ENCODE measurements around the gene SPDYE1. TPM values are rescaled to one million over a fixed set of nuclear protein-coding genes. Genes with fewer than 3 reads are reported as not detected.
"Not testable (repeated sequence)": the region's sequence is repeated elsewhere in the genome, so short reads cannot be mapped to it uniquely, and the experiment has no call there.

The SPDYE1 gene
- total RNA-seq, 1 donor from 2014 or later, result not detected

- intact Hi-C loops (cut with micrococcal nuclease), result not testable (repeated sequence)
Observed at GRCh38 chr7:43992896-43993295, 4.8 kb upstream of the SPDYE1 start.

DNA sequence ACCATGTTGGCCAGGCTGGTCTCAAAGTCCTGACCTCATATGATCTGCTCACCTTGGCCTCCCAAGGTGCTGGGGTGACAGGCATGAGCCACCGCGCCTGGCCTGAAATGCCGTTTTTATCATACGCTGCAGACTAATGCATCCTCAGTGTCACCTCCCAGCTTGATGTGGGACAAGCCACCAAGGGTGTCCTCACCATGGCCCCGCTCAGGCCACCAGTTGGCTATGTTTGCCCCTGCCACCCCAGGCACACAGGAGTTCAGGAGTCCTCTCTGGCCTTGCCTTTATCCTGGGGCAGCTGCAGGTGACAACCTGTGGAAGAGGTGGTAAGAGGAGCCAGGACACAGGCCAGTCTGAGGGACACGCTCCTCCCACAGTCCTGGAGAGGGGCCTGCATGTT, 3.0 kb upstream of the SPDYE1 start:
- intact Hi-C loops (cut with micrococcal nuclease), result not testable (repeated sequence)

GRCh38 chr7:44012081-44012480, 14.4 kb downstream of the SPDYE1 start:
- intact Hi-C loops (cut with micrococcal nuclease), result not testable (repeated sequence)

- intact Hi-C loops (cut with micrococcal nuclease), result not testable (repeated sequence)
Observed at GRCh38 chr7:44015090-44015489, 17.4 kb downstream of the SPDYE1 start.

- intact Hi-C loops (cut with micrococcal nuclease), result loop anchor here (1.0 to 2.0 kb wide), 2 partner anchors 26 to 181 kb away; partner anchors contain the start of genes DBNL and YKT6
Observed at GRCh38 chr7:44018857-44019807, 21.4 kb downstream of the SPDYE1 start.

DNA sequence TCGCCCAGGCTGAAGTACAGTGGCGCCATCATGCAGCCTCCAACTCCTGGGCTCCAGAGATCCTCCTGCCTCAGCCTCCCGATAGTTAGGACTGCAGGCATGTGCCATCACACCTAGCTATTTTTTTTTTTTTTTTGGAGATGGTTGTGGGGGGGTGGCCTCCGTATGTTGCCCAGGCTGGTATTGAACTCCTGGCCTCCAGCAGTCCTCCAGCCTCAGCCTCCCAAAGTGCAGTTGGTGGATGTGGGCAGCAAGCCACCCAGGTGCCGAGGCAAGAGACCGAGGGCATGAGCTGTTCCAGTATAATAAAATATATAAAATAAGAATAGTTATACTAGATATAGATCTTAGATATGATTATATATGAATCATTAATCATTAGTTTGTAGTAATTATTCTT, 22.1 kb downstream of the SPDYE1 start:
- intact Hi-C loops (cut with micrococcal nuclease), result loop anchor here (1.0 to 2.0 kb wide), 2 partner anchors 25 to 180 kb away; partner anchors contain the start of genes DBNL and YKT6

DNA sequence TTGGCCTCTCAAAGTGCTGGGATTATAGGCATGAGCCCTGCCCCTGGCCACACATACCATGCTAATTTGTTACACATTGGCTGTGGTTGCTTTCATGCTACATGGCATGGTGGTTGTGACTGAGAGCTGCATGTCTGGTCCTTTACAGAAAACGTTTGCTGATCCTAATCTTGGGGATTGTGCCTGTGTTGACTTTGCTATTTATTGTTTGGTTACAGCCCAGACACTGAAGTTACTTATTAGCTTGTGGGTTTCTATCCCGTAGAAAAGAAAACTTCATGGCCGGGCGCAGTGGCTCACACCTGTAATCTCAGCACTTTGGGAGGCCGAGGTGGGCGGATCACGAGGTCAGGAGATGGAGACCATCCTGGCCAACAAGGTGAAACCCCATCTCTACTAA, 24.4 kb downstream of the SPDYE1 start:
- intact Hi-C loops (cut with micrococcal nuclease), result not testable (repeated sequence)

GRCh38 chr7:44022796-44023467, 25.2 kb downstream of the SPDYE1 start:
- intact Hi-C loops (cut with micrococcal nuclease), result not testable (repeated sequence)

DNA sequence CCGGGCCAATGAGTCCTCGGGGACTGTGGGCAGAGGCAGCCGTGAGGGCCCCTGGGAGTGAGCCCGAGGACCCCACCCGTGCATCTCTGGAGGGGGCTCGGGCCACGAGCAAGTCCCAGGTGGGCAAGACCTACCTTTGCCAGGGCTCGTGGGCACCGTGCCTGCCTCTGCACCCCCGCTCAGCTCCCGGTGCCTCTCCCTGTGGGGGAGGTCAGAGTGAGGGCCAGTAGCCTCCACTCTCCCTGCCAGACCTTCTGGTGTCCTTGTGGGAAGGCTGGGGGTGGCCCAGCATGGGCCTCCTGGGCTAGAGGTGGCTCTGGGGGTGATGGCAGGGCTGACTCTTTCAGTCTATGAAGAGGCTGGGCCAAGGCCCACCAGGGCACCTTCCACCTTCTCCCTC, 31.7 kb downstream of the SPDYE1 start:
- intact Hi-C loops (cut with micrococcal nuclease), result not testable (repeated sequence)

DNA sequence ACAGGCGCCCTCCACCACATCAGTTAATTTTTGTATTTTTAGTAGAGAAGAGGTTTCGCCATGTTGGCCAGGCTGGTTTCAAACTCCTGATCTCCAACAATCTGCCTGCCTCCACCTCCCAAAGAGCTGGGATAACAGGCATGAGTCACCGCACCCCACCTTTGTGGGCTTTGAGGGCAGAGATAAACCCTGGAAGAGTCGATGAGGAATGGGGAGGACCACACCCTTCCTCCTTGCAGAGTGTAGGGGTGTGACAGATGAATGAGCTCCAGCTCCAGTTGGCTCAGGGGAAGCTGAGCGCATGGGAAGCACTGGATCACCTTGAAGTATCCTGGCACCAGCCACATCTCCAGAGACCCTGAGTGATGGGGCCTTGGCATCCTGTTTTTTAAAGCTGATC, 32.3 kb downstream of the SPDYE1 start:
- intact Hi-C loops (cut with micrococcal nuclease), result not testable (repeated sequence)

DNA sequence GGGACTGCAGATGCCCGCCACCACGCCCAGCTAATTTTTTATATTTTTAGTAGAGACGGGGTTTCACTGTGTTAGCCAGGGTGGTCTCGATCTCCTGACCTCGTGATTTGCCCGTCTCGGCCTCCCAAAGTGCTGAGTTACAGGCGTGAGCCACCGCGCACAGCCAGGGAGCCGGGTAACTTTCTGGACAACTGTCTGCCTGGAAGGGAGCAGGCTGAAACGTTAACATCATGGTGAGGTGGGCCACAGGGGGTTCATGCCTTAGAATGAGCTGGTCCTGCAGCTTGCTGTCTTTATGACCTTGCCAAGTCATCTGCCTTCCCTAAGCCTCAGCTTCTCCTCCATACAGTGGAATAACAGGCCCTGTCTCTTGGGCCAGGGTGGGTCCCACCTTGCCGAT, 33.6 kb downstream of the SPDYE1 start:
- intact Hi-C loops (cut with micrococcal nuclease), result not testable (repeated sequence)

- intact Hi-C loops (cut with micrococcal nuclease), result not testable (repeated sequence)
Observed at GRCh38 chr7:44032031-44032430, 34.3 kb downstream of the SPDYE1 start.

DNA sequence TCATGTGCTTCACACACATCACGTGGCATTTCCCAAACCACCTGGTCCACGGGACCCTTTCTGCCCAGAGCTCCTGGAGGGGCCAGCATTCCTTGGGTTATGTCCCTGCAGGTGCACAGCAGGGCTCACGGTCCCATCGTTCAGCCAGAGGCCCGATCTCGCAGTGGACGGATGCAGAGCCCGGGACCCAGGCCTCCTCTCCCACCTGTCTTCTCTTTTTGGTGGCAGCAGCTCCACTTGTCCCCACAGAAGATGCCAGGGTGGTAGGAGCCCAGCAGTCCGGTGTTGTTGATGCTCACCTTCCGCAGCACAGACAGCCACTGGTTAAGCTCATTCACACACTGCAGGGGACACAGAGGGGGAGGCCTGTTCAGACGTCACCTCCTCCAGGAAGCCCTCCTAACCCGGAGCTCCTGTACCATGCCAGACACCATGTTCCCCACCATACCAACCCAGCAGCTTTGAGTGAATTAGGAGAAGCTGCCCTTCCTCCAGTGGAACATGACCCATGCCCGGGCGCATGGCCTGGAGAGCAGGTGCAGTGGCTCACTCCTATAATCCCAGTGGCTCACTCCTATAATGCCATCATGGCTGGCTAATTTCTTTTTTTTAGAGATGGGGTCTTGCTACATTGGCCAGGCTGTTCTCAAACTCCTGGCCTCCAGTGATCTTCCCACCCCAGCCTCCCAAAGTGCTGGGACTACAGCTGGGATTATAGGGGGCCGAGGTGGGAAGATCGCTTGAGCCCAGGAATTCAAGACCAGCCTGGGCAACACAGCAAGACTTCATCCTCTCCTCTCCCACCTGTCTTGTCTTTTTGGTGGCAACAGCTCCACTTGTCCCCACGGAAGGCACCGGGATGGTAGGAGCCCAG, 36.5 kb downstream of the SPDYE1 start:
- intact Hi-C loops (cut with micrococcal nuclease), result not testable (repeated sequence)

DNA sequence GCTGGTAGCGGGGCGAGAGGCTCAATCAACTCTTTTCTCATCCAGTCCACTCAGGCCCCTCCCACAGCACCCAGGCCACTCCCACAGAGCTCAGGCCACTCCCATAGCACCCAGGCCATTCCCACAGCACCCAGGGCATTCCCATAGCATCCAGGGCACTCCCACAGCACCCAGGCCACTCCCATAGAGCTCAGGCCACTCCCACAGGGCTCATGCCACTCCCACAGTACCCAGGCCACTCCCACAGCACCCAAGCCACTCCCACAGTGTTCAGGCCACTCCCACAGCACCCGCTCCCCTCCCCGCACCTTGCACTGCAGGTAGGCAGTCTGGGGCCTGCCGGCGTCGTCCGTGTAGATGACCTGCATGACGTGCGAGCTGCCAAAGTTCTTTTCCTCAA, 38.7 kb downstream of the SPDYE1 start:
- intact Hi-C loops (cut with micrococcal nuclease), result not testable (repeated sequence)

DNA sequence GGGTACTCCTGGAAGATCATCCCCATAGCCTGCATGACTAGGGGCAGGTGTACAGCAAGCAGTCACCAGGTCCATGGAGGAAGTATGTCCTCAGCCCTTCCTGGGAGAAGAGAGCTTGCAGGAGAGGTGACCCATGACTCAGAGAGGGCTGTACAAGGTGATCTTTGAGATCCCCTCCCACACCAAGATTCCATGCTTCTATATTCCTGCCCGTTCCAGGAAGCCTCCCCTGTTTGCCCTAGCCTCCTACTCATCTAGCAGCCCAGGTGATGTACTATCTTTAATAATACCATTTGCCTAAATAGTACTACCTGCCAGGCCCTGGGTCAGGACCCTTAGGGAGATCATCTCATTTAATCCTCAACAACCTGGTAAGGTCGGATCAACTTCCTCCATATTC, 40.3 kb downstream of the SPDYE1 start:
- intact Hi-C loops (cut with micrococcal nuclease), result not testable (repeated sequence)

DNA sequence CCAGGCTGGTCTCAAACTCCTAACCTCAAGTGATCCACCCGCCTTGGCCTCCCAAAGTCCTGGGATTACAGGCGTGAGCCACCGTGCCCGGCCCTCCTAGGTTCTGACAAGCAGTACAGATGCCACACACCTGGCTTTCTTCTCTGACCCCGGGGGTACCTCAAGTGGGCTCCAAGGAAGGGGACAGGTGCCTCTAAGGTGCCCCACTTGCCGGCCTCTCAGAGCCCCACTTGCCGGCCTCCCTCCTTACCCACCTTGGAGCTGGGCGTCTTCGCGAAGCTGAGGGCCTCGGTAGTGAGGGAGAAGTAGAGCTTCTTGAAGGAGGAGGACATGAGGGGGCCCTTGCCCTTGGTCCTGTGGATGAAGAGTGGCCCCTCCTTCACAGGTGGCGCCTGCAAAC, 40.9 kb downstream of the SPDYE1 start:
- intact Hi-C loops (cut with micrococcal nuclease), result not testable (repeated sequence)

GRCh38 chr7:44038961-44039558, 41.4 kb downstream of the SPDYE1 start:
- intact Hi-C loops (cut with micrococcal nuclease), result not testable (repeated sequence)

DNA sequence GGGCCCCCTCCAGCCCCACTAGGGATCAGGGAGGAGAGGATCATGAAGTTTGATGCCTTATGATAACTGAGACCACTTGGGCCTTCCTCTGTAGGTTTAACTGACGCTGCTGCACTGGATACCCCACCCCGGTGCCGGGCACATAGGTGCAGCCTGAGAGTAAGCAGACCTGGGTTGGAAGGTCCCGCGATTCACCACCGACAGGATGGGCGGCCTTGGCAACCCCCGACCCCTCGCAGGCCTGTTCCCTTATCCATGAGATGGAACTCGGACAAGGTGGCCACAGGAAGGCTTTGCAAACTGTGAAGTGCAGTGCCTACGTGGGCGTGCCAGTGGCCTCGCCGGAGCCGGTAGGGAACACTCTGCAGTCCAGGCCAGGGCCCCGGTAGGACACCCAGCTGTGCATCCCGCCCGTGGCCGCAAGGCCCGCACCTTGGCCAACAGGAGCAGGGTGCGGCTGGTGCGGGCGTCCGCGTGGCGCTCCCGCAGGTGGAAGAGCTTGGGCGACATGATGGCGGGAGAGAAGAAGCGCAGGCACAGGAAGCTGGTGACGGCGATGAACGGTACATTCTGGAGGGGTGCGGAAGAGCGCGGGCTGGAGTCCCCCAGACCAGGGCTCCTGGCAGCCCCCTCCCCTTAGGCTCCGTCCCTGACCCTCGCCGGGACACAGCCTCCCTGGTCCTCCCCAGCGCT, 42.2 kb downstream of the SPDYE1 start:
- intact Hi-C loops (cut with micrococcal nuclease), result not testable (repeated sequence)

- intact Hi-C loops (cut with micrococcal nuclease), result not testable (repeated sequence)
Observed at GRCh38 chr7:44040493-44040891, 42.8 kb downstream of the SPDYE1 start.

DNA sequence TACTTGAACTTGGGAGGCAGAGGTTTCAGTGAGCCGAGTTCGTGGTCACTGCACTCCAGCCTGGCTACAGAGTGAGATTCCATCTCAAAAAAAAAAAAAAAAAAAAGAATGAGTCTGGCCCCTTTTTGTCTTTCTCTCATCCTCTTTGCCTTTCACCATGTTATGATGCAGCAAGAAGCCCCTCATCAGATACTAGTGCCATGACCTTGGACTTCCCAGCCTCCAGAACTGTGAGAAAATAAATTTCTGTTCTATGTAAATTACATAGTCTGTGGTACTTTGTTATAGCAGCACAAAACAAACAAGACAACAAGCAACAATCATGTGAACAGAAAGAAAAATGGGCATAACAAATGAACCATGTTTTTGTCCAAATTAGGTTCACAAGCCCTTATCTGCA, 44.5 kb downstream of the SPDYE1 start:
- intact Hi-C loops (cut with micrococcal nuclease), result no loop called here

Data from T-helper 2 cell treated with Interferon-gamma antibody and Interleukin-4, amounts not matched to agents 100 ng/mL and 5 ng/mL, for 36 hours (primary cell).